GM10266 (cell line): ENCODE data around the gene CLDN20.
A peak's percentile ranks its signal among the peaks of the same experiment; 100 is the strongest.
"Not testable (repeated sequence)": the region's sequence is repeated elsewhere in the genome, so short reads cannot be mapped to it uniquely, and the experiment has no call there.

Source experiments
- DNase-seq: peaks from one replicate; pipeline ENCODE4 v3.0.0; 2012; ENCODE audit errors: extremely low spot score
- TF ChIP-seq, protein P1 (sequence below): IDR thresholded peaks from 2 replicates; pipeline ENCODE4 v1.5.1; 2012; ENCODE audit warnings: mild to moderate bottlenecking, low read depth; ENCODE audit not compliant: control insufficient read depth, insufficient read depth; ENCODE audit errors: missing control alignments

Gene CLDN20

DNA sequence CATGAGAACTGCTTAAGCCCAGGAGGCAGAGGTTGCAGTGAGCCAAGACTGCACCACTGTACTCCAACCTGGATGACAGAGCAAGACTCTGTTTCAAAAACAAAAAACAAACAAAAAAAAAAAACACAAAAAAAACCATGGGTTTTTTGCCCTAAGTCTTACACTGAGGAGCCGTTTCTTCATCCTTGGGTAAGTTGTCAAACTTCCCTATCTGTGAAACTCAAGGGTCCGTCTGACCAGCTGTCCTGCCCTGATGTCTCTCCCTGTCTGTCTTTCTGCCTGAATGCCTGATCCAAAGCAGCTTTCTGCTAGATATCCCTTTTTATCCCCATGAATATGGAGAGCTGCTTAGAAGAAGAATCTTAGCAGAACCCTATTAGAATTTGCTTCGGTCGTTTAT, 41.3 kb upstream of the CLDN20 start:
- TF ChIP-seq, protein P1, sequence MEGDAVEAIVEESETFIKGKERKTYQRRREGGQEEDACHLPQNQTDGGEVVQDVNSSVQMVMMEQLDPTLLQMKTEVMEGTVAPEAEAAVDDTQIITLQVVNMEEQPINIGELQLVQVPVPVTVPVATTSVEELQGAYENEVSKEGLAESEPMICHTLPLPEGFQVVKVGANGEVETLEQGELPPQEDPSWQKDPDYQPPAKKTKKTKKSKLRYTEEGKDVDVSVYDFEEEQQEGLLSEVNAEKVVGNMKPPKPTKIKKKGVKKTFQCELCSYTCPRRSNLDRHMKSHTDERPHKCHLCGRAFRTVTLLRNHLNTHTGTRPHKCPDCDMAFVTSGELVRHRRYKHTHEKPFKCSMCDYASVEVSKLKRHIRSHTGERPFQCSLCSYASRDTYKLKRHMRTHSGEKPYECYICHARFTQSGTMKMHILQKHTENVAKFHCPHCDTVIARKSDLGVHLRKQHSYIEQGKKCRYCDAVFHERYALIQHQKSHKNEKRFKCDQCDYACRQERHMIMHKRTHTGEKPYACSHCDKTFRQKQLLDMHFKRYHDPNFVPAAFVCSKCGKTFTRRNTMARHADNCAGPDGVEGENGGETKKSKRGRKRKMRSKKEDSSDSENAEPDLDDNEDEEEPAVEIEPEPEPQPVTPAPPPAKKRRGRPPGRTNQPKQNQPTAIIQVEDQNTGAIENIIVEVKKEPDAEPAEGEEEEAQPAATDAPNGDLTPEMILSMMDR = no peak
- DNase-seq = no peak

- peak; percentile 77 for DNase-seq
Measured at GRCh38 chr6:155223646-155224451, 40.0 kb upstream of the CLDN20 start.

DNA sequence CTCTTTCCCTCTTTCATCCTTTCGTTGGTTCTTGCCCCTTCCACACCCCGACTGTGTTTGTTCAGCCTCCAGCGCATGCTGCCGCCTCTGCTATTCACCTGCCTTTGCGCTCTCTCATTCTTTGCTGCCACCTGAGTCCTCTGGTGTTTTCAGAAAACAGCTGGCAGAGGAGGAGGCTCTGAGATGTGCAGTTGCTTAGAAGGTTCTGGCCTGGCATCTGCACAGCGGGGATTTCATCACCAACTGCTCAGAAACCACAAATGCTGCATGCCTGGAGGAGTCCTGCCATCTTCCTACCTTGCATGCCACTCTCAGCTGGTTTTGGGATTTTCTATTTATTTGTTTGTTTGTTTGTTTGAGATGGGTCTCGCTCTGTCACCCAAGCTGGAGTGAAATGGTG, 39.2 kb upstream of the CLDN20 start:
- no peak for DNase-seq
- TF ChIP-seq, protein P1 = no peak

More at GRCh38 chr6:155223646-155224451, 40.0 kb upstream of the CLDN20 start:
- TF ChIP-seq, protein P1 = no peak

DNA sequence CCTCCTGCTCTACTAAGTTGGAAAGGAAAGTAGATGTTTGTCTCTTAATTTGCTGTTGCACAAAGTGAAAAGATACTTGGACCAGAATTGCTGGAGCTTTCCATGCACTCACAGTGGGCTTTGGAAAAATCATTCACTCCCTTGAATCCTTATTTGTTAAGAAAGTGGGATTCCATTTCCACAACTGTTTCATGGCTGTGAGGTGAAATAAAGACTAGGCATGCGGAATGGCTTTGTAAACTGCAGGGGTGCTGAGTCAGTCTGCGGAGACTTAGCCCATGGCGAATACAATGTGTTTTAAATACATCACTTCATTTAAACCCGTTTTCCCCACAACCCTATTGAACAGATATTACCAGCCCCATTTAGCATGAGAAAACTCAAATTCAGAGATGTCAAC, 36.8 kb upstream of the CLDN20 start:
- no peak for DNase-seq
- TF ChIP-seq, protein P1 = no peak

GRCh38 chr6:155228546-155229166, 35.2 kb upstream of the CLDN20 start:
- no peak for DNase-seq
- TF ChIP-seq, protein P1 = no peak

GRCh38 chr6:155230975-155231374, 32.8 kb upstream of the CLDN20 start:
- not testable (repeated sequence) for DNase-seq

- TF ChIP-seq, protein P1 = no peak
- DNase-seq = no peak
Measured at GRCh38 chr6:155232848-155233247, 31.0 kb upstream of the CLDN20 start.
